CD8-positive, alpha-beta memory T cell (primary cell): ENCODE data around the gene USP1. TPM values are rescaled to one million over a fixed set of nuclear protein-coding genes. Genes with fewer than 3 reads are reported as not detected.

Source experiments
- CTCF ChIA-PET: fragments of 350-600 bp; sonication (Branson Sonifier 250); formaldehyde crosslinking; loops from one replicate; lab custom pipeline; 2021; ENCODE audit warnings: antibody characterized with exemption; lab: Charles Lee
- POLR2A ChIA-PET: fragments of 350-600 bp; sonication (Branson Sonifier 250); formaldehyde crosslinking; loops from one replicate; lab custom pipeline; 2021; ENCODE audit warnings: antibody characterized with exemption; lab: Charles Lee
- DNase-seq, 5 donors: peaks; one replicate each; pipeline versions ENCODE4 v3.0.0 to v3.0.0-alpha.2; 2020 to 2022; ENCODE audit warnings: mixed read lengths in 1 of 5
- H3K27ac ChIP-seq: one replicate; pipeline ENCODE4 v1.7.0; 2013; ENCODE audit warnings: low read depth, mild to moderate bottlenecking, low read length, moderate library complexity
- H3K27me3 ChIP-seq: 2 replicates; pipeline ENCODE4 v1.7.0; 2013; ENCODE audit warnings: low read length, mild to moderate bottlenecking; ENCODE audit not compliant: insufficient read depth, poor library complexity, severe bottlenecking
- H3K36me3 ChIP-seq: 2 replicates; pipeline ENCODE4 v1.7.0; 2013; ENCODE audit warnings: mild to moderate bottlenecking, low read length, moderate library complexity; ENCODE audit not compliant: insufficient read depth
- H3K4me1 ChIP-seq: 2 replicates; pipeline ENCODE4 v1.7.0; 2013; ENCODE audit warnings: mild to moderate bottlenecking, low read length, moderate library complexity; ENCODE audit not compliant: insufficient read depth
- H3K4me3 ChIP-seq: 2 replicates; pipeline ENCODE4 v1.7.0; 2013; ENCODE audit warnings: mild to moderate bottlenecking, low read length
- H3K9me3 ChIP-seq: 2 replicates; pipeline ENCODE4 v1.7.0; 2013; ENCODE audit warnings: mild to moderate bottlenecking, low read length
- H3K27ac Mint-ChIP-seq, 8 donors: one replicate each; pipeline ENCODE4 v1.8.0; 2020 to 2021; ENCODE audit warnings: mixed read lengths in 8 of 8, mild to moderate bottlenecking in 6 of 8, inconsistent platforms in 3 of 8, moderate library complexity in 3 of 8
- H3K27me3 Mint-ChIP-seq, 2 donors: one replicate each; pipeline ENCODE4 v1.8.0; 2020 to 2021; ENCODE audit warnings: mixed read lengths in 2 of 2, mild to moderate bottlenecking in 1 of 2, moderate library complexity in 1 of 2
- H3K36me3 Mint-ChIP-seq, 3 donors: one replicate each; pipeline ENCODE4 v1.8.0; 2020 to 2021; ENCODE audit warnings: mixed read lengths in 3 of 3, inconsistent platforms in 1 of 3, mild to moderate bottlenecking in 1 of 3
- H3K4me1 Mint-ChIP-seq, 3 donors: one replicate each; pipeline ENCODE4 v1.8.0; 2020 to 2021; ENCODE audit warnings: mixed read lengths in 3 of 3, inconsistent platforms in 1 of 3, mild to moderate bottlenecking in 1 of 3
- H3K4me3 Mint-ChIP-seq, 7 donors: one replicate each; pipeline ENCODE4 v1.8.0; 2020 to 2021; ENCODE audit warnings: mixed read lengths in 7 of 7, mild to moderate bottlenecking in 6 of 7, moderate library complexity in 4 of 7, inconsistent platforms in 2 of 7
- H3K9me3 Mint-ChIP-seq, 5 donors: one replicate each; pipeline ENCODE4 v1.8.0; 2020 to 2022; ENCODE audit warnings: mixed read lengths in 5 of 5, mild to moderate bottlenecking in 3 of 5, moderate library complexity in 2 of 5, inconsistent platforms in 1 of 5
- polyA plus RNA-seq: library from polyadenylated mRNA; unstranded; fragments of 300-500 nt; fragmentation: Illumina TruSeq; gene quantifications from one replicate; pipeline ENCODE4 v1.2.3, GENCODE V29; 2021
- total RNA-seq, 2 experiments: library from RNA; stranded (reverse); gene quantifications; one replicate each; pipeline ENCODE4 v1.2.3, GENCODE V29; 2021

The USP1 gene
- total and polyA plus RNA-seq, 3 experiments from 2014 or later = 28.2 to 106 (median 102) TPM

DNA sequence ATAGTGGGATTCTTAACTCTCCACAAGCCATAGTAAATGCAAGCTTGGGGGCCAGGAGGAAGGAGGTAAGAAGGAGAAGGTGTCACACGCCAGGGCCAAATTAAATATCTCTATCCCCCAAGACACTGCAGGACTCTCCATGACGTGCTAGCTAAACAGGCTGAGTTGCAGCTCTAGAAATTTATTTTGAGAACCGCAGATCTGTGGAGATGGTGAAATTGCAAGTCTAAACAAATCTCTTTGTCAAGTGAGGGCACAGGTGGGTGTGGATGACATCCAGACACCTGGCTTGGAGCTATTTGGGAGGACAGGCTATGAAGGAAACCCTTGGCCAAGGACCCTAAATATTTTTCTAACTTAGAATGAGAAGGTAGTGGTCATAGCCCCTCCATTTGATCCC, 39.5 kb upstream of the USP1 start:
- POLR2A ChIA-PET = no interaction called here
- H3K4me3 Mint-ChIP-seq = no peak overlapping the region
- H3K36me3 ChIP-seq = no peaks in the 10 kb centered on the region
- no peaks in the 10 kb centered on the region for H3K9me3 Mint-ChIP-seq
- peaks cover 0 to 14% of the 10 kb centered on the region in 2 donors for H3K27me3 Mint-ChIP-seq
- DNase-seq = no peak
- no peaks in the 10 kb centered on the region for H3K27me3 ChIP-seq
- peaks cover 0 to 2% (median 0%) of the 10 kb centered on the region in 3 donors for H3K36me3 Mint-ChIP-seq
- H3K27ac Mint-ChIP-seq = no peak overlapping the region
- H3K9me3 ChIP-seq = no peaks in the 10 kb centered on the region
- H3K4me3 ChIP-seq = no peak overlapping the region
- H3K4me1 Mint-ChIP-seq = no peaks in the 10 kb centered on the region
- no peaks in the 10 kb centered on the region for H3K4me1 ChIP-seq
- CTCF ChIA-PET = no interaction called here
- no peak overlapping the region for H3K27ac ChIP-seq

DNA sequence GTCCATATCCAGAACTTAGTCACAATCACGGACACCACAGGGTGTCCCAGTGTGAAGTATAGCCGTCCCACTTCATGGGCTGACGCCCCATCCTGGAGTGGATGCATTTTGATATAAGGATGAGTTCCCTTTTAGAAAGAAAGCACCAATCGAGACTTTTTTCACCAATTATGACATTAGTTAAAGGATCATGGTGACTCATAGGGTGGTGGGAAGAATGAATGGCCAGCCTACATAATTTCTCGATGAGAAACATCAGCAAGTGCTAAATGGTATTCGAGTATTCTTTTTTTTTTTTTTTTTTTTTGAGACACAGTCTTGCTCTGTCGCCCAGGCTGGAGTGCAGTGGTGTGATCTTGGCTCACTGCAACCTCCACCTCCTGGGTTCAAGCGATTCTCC, 38.5 kb upstream of the USP1 start:
- H3K36me3 ChIP-seq = no peaks in the 10 kb centered on the region
- POLR2A ChIA-PET = no interaction called here
- Mint-ChIP-seq H3K4me1 (no peaks in the 10 kb centered on the region), H3K4me3 (no peak overlapping the region), H3K27ac (peak overlapping the region in 1 of 8 donors; percentile 33), H3K9me3 (no peaks in the 10 kb centered on the region), H3K36me3 (peaks cover 0 to 2% (median 0%) of the 10 kb centered on the region in 3 donors), H3K27me3 (peaks cover 0 to 14% of the 10 kb centered on the region in 2 donors)
- no peak for DNase-seq
- H3K4me1 ChIP-seq = no peaks in the 10 kb centered on the region
- CTCF ChIA-PET = no interaction called here
- H3K9me3 ChIP-seq = no peaks in the 10 kb centered on the region
- no peak overlapping the region for H3K4me3 ChIP-seq
- no peaks in the 10 kb centered on the region for H3K27me3 ChIP-seq
- H3K27ac ChIP-seq = no peak overlapping the region

DNA sequence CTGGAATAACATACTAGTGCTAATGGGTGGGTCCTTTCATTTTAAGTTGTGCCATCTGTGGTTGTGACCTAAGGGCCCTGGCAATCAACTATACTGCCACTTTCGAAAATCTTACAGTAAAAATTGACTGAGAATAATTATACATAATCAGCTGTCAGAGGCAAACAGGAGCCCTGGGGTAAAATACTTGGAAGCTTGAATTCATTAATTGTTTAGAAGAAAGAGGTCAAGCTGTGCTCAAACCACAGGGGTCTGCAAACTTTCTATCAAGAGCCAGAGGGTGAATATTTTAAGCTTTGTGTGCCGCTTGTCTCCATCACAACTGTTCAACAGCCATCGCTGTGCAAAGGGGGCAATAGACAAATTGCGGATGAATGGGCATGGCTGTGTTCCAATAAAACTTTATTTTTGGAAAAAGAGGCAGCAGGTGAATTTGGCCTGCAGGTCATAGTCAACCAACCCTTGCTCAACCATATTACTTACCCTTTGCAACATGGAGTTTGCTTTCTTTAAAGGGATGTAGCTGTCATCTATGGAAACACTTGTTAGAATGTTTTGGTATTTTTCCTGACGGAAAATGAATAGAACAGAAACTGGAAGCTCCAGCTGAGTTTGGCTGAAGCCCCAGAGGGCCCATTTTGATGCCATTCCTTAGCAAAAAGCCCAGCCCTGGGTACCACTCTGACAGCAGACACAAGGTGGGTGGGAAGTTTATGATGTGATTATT, 35.7 kb upstream of the USP1 start:
- ChIA-PET POLR2A (no interaction called here), CTCF (interaction anchor here (1.6 kb wide), 1 partner anchor 226 kb away, joined by 3 read pairs; no protein-coding TSS in a partner anchor)
- H3K27ac ChIP-seq = no peak overlapping the region
- DNase-seq = no peak
- H3K4me3 Mint-ChIP-seq = no peak overlapping the region
- H3K36me3 ChIP-seq = no peaks in the 10 kb centered on the region
- H3K9me3 ChIP-seq = no peaks in the 10 kb centered on the region
- no peaks in the 10 kb centered on the region for H3K27me3 ChIP-seq
- no peaks in the 10 kb centered on the region for H3K4me1 ChIP-seq
- H3K9me3 Mint-ChIP-seq = no peaks in the 10 kb centered on the region
- peaks cover 1 to 9% of the 10 kb centered on the region in 2 donors for H3K27me3 Mint-ChIP-seq
- H3K4me3 ChIP-seq = no peak overlapping the region
- no peaks in the 10 kb centered on the region for H3K4me1 Mint-ChIP-seq
- no peaks in the 10 kb centered on the region for H3K36me3 Mint-ChIP-seq
- peak overlapping the region in 1 of 8 donors; percentile 55 for H3K27ac Mint-ChIP-seq

DNA sequence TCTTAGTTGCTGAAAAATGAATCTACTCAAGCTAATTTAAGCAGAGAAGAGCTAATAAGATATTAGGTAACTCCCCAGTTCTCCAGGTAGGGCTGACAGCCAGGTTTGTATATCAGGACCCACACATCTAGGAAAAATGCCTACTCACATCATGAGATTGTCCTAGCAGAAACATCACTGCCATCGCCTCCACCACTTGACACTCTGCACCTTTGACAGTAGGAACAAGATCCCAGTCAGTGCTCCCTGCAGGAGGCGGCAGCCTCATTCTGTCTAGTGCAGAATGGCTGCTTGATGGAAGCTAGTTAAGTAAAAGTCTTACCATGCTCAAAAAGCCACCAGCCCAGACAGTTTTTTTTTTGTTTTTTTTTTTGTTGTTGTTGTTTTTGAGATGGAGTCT, 31.6 kb upstream of the USP1 start:
- no peak overlapping the region for H3K4me3 ChIP-seq
- ChIA-PET POLR2A (no interaction called here), CTCF (interaction anchor here (3.4 kb wide), 1 partner anchor 230 kb away, joined by 18 read pairs; no protein-coding TSS in a partner anchor)
- H3K9me3 Mint-ChIP-seq = no peaks in the 10 kb centered on the region
- peaks cover 0 to 3% of the 10 kb centered on the region in 2 donors for H3K27me3 Mint-ChIP-seq
- no peak for DNase-seq
- no peak overlapping the region for H3K4me3 Mint-ChIP-seq
- no peaks in the 10 kb centered on the region for H3K36me3 ChIP-seq
- H3K4me1 Mint-ChIP-seq = no peaks in the 10 kb centered on the region
- H3K27ac ChIP-seq = no peak overlapping the region
- no peaks in the 10 kb centered on the region for H3K9me3 ChIP-seq
- no peak overlapping the region for H3K27ac Mint-ChIP-seq
- H3K27me3 ChIP-seq = no peaks in the 10 kb centered on the region
- no peaks in the 10 kb centered on the region for H3K36me3 Mint-ChIP-seq
- no peaks in the 10 kb centered on the region for H3K4me1 ChIP-seq

DNA sequence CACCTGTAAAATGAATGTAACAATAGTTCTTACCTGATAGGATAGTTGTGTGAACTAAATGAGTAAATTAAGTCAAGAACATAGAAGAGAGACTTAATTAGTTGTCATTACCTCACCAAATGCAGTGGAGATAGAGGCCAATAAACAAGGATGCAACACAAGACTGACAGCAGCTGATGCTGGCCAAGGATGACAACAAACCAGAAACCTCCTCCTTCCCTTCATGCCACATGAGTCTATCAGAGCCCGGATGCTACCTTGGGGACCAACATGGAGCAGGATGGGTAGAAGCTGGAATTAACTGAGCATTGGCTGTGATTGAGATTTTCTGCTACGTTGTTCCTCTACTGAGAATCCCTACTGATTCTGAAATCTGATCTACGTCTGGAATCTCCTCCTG, 30.3 kb upstream of the USP1 start:
- no peak overlapping the region for H3K4me3 ChIP-seq
- ChIA-PET CTCF (interaction anchor here (1.0 to 3.4 kb wide), 5 partner anchors 15 to 322 kb away, joined by 3 to 18 read pairs (median 4); no protein-coding TSS in a partner anchor), POLR2A (no interaction called here)
- no peaks in the 10 kb centered on the region for H3K9me3 ChIP-seq
- no peaks in the 10 kb centered on the region for H3K4me1 ChIP-seq
- no peaks in the 10 kb centered on the region for H3K9me3 Mint-ChIP-seq
- peak overlapping the region in 1 of 8 donors; percentile 56 for H3K27ac Mint-ChIP-seq
- H3K27ac ChIP-seq = no peak overlapping the region
- H3K27me3 Mint-ChIP-seq = peaks cover 0 to 3% of the 10 kb centered on the region in 2 donors
- H3K36me3 Mint-ChIP-seq = no peaks in the 10 kb centered on the region
- H3K27me3 ChIP-seq = no peaks in the 10 kb centered on the region
- no peak for DNase-seq
- no peak overlapping the region for H3K4me3 Mint-ChIP-seq
- no peaks in the 10 kb centered on the region for H3K36me3 ChIP-seq
- H3K4me1 Mint-ChIP-seq = no peaks in the 10 kb centered on the region

DNA sequence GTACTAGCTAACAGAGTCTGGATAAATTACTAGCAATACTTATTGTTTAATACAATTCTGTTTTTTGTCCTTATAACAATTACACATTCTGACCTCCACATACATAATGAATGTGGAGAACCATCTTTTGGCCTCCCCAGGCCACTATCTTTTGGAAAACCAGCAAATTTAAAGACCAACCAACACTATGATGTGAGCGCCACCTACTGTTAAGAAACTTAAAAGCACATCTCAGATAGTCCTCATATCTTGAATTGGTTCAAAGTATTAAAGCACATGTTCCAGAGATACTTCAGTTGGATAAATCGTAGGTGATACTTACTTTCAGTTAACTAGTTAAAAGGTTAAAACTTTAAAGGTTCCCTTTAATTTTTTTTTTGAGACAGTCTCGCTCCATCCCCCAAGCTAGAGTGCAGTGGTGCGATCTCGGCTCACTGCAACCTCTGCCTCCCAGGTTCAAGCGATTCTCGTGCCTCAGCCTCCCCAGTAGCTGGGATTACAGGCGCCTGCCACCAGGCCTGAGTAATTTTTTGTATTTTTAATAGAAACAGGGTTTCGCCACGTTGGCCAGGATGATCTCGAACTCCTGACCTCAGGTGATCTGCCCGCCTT, 29.3 kb upstream of the USP1 start:
- Histone ChIP-seq H3K27me3 (no peaks in the 10 kb centered on the region), H3K36me3 (no peaks in the 10 kb centered on the region), H3K27ac (no peak overlapping the region), H3K9me3 (no peaks in the 10 kb centered on the region), H3K4me3 (no peak overlapping the region), H3K4me1 (no peaks in the 10 kb centered on the region)
- Mint-ChIP-seq H3K27ac (no peak overlapping the region), H3K36me3 (no peaks in the 10 kb centered on the region), H3K4me1 (no peaks in the 10 kb centered on the region), H3K27me3 (peaks cover 6 to 8% of the 10 kb centered on the region in 2 donors), H3K4me3 (no peak overlapping the region), H3K9me3 (no peaks in the 10 kb centered on the region)
- ChIA-PET CTCF (interaction anchor here (1.0 to 3.4 kb wide), 7 partner anchors 14 to 325 kb away, joined by 3 to 18 read pairs (median 4); no protein-coding TSS in a partner anchor), POLR2A (no interaction called here)
- DNase-seq = peak in 2 of 5 donors; percentile 16 to 41

DNA sequence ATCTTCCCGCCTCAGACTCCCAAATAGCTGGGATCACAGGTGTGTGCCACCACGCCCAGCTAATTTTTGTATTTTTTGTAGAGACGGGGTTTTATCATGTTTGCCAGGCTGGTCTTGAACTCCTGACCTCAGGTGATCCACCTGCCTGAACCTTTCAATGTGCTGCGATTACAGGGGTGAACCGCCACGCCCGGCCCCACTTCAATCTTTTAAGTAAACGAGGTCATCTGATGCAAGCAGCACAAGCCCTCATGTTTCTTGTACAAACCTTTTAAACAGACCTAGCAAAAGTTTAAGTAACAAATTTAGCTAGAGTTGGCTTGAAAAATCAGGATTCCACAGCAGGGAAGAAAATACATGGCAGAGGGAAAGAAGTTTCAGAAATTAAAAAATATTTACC, 21.2 kb upstream of the USP1 start:
- Histone ChIP-seq H3K9me3 (no peaks in the 10 kb centered on the region), H3K27me3 (no peaks in the 10 kb centered on the region), H3K4me3 (no peak overlapping the region), H3K4me1 (no peaks in the 10 kb centered on the region), H3K36me3 (no peaks in the 10 kb centered on the region), H3K27ac (no peak overlapping the region)
- Mint-ChIP-seq H3K9me3 (no peaks in the 10 kb centered on the region), H3K36me3 (peaks cover 0 to 2% (median 0%) of the 10 kb centered on the region in 3 donors), H3K27ac (no peak overlapping the region), H3K4me3 (no peak overlapping the region), H3K27me3 (peaks cover 3 to 19% of the 10 kb centered on the region in 2 donors), H3K4me1 (no peaks in the 10 kb centered on the region)
- no peak for DNase-seq
- ChIA-PET CTCF (interaction anchor here (1.4 kb wide), 1 partner anchor 24 kb away, joined by 3 read pairs; no protein-coding TSS in a partner anchor), POLR2A (no interaction called here)

DNA sequence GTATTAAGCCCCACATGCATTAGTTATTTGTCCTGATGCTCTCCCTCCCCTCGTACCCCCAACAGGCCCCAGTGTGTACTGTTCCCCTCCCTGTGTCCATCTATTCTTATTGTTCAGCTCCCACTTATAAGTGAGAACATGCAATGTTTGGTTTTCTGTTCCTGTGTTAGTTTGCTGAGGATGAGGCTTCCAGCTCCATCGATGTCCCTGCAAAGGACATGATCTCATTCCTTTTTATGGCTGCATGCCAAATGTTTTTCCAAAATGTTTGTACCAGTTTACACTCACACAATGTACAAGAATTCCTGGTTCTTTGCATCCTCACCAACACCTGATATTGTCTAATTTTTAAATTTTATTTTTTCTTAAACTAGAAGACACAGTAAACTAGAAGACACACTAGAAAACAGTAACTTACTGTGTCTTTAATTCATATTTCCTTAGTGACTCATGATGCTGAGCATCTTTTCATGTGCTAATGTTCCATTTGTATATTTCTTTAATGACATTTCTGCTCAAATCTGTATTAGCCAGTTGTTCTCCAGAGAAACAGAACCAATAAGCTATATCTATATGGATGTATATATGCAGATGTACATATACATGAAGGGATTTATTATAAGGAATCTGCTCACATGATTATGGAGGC, 19.4 kb upstream of the USP1 start:
- no peak overlapping the region for H3K4me3 Mint-ChIP-seq
- H3K9me3 ChIP-seq = no peaks in the 10 kb centered on the region
- no peaks in the 10 kb centered on the region for H3K9me3 Mint-ChIP-seq
- DNase-seq = no peak
- H3K4me1 ChIP-seq = no peaks in the 10 kb centered on the region
- H3K36me3 Mint-ChIP-seq = peaks cover 0 to 2% (median 0%) of the 10 kb centered on the region in 3 donors
- no peak overlapping the region for H3K27ac ChIP-seq
- peaks cover under 1 to 12% of the 10 kb centered on the region in 2 donors for H3K27me3 Mint-ChIP-seq
- H3K4me3 ChIP-seq = no peak overlapping the region
- H3K27me3 ChIP-seq = no peaks in the 10 kb centered on the region
- ChIA-PET POLR2A (no interaction called here), CTCF (no interaction called here)
- H3K36me3 ChIP-seq = no peaks in the 10 kb centered on the region
- H3K27ac Mint-ChIP-seq = peak overlapping the region in 2 of 8 donors; percentile 0 to 57
- H3K4me1 Mint-ChIP-seq = no peaks in the 10 kb centered on the region
